Coronary artery (tissue), 2 donors: ENCODE results near the gene NDUFA7.
"Not testable (repeated sequence)": the region's sequence is repeated elsewhere in the genome, so short reads cannot be mapped to it uniquely, and the experiment has no call there.

Experiments used
- DNase-seq: peaks from one replicate; pipeline ENCODE4 v3.0.0-alpha.2; 2017; ENCODE audit warnings: low spot score
- H3K27ac ChIP-seq, 2 donors: fragments of 200-600 bp; sonication (generic); one replicate each; pipeline ENCODE4 v1.5.1; 2016 to 2019
- H3K4me3 ChIP-seq: fragments of 200-600 bp; sonication (generic); 2 replicates; pipeline ENCODE4 v1.5.1; 2016; ENCODE audit warnings: mild to moderate bottlenecking, moderate library complexity
- CTCF ChIP-seq: fragments of 200-600 bp; sonication (generic); IDR thresholded peaks from one replicate; pipeline ENCODE4 v1.5.1; 2019; ENCODE audit warnings: antibody characterized with exemption

NDUFA7 gene

DNA sequence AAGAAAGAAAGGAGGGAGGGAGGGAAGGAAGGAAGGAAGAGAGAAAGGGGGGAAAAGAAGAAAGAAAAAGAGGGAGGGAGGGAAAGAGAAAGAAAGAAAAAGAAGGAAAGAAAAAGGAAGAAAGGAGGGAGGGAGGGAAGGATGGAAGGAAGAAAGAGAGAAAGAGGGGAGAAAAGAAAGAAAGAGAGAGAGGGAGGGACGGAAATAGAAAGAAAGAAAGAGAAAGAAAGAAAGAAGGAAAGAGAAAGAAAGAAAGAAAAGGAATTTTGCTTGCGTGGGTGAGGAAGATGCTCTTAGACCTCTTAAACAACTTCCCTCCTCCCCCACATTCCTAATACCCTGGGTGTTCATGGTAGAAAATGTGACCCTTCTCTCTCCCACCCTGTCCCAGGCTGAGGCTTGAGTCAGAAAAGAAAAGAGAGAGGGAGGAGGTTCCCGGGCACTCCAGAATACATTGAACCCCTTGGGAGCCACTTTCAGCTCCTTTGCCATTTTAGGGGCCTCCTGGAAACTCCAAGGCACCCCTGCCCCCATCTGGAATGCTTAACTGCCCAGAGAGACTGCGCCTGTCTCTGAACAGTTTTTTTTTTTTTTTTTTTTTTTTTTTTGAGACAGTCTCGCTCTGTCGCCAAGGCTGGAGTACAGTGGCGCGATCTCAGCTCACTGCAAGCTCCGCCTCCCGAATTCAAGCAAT lies 31.1 kb upstream of the NDUFA7 start:
- no peak for TF ChIP-seq CTCF
- H3K27ac ChIP-seq, result peak overlapping the region; percentile 17 to 78
- H3K4me3 ChIP-seq, result peak overlapping the region; percentile 55
- DNase-seq, result no peak

- not testable (repeated sequence) for H3K27ac ChIP-seq, DNase-seq, H3K4me3 ChIP-seq
These were observed 28.6 kb upstream of the NDUFA7 start for GRCh38 chr19:8349629-8350372.

DNA sequence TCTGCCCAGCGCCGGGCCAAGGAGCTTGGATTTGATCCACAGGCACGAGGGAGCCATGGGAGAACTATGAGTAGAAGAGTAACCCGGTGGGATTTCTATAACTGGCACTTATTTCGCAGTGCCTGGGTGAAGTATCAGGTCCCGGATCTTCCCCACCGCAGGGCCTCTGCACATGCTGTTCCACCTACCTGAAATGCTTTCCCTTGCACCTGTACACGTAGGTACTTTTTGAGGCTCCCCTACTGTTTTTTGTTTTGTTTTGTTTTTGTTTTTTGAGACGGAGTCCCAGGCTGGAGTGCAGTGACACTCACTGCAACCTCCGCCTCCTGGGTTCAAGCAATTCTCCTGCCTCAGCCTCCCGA lies 22.3 kb upstream of the NDUFA7 start:
- no peak for TF ChIP-seq CTCF
- Histone ChIP-seq H3K27ac (peak overlapping the region; percentile 14 to 33), H3K4me3 (peak overlapping the region; percentile 76)
- DNase-seq, result no peak

DNA sequence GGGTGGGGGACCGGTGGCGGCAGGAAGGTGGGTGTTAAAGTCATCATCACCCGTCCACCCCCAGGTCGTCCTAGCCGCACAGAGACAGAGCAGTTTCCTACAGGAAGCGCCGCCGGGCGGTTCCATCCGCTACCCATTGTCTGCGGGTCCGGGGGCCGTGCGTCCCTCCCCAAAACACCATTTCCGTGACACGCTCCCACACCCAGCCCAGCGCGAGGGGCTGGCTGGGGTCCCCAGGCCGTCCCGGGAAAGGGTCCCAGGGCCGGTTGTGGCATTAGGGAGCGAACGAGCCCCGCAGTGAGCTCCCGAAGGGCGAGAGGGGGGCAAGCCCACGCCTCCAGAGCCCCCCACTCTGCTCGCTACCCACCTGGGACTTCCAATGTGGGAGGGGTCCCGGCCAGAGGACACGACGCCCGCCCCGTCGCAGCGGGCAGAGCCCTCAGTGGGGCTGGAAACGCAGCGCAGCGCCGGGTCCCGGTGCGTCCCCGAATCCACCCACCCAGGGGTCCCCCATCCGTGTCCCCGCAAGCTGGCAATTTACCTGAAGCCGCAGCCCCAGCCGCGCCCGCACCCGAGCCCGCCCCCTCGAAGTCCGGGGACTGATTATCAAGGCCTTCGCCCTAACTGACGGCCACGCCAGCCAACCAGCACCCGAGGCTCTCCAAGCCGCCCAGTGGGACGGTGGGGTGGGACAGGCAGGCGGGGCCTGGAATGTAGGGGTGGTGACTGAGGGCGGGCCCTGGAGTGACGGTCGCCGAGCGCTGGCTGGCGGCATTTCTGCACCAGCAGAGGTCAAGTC lies 21.7 kb upstream of the NDUFA7 start, which contains the start of gene KANK3:
Gene KANK3, minus strand, starts transcription at position 579 of the 799 bp plus-strand sequence. CDS start 5,434 bp downstream, outside the sequence.
- TF ChIP-seq CTCF, result no peak
- Histone ChIP-seq H3K27ac (peak within 1 kb of the TSS; percentile 63 to 87), H3K4me3 (peak within 1 kb of the TSS; percentile 76)
- DNase-seq, result peak; percentile 97

- TF ChIP-seq CTCF, result no peak
- peak overlapping the region; percentile 76 for H3K4me3 ChIP-seq
- peak overlapping the region in 1 of 2 donors; percentile 87 for H3K27ac ChIP-seq
- no peak for DNase-seq
These were observed 21.1 kb upstream of the NDUFA7 start for GRCh38 chr19:8342316-8342683.

DNA sequence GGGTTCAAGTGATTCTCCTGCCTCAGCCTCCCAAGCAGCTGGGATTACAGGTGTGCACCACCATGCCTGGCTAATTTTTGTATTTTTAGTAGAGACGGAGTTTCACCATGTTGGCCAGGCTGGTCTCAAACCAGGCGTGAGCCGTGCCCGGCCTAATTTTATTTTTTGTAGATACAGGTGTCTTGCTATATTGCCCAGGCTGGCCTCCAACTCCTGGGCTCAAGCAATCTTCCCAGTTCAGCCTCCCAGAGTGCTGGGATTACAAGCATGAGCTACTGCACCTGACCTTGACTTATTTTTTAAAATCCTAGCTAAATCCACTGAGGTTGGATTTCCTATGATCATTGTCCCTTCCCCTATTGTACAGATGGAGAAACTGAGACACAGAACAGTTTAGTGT lies 20.3 kb upstream of the NDUFA7 start:
- not testable (repeated sequence) for DNase-seq, H3K4me3 ChIP-seq
- H3K27ac ChIP-seq, result peak overlapping the region in 1 of 2 donors; percentile 87

- no peak for TF ChIP-seq CTCF
- H3K27ac ChIP-seq, result peak overlapping the region in 1 of 2 donors; percentile 38
- H3K4me3 ChIP-seq, result no peak overlapping the region
- DNase-seq, result no peak
These were observed 19.3 kb upstream of the NDUFA7 start for GRCh38 chr19:8340341-8341096.
